ENCODE measurements around the gene MSI2. TPM values are rescaled to one million over a fixed set of nuclear protein-coding genes. Genes with fewer than 3 reads are reported as not detected.

The MSI2 gene
- total and polyA plus RNA-seq, 9 of the 15 experiments (the other 6 are each of a cell fraction or from before 2014, with no cell fraction given), result 4.6 to 61.8 (median 42.4) TPM

- TF ChIP-seq USF2 (CRISPR knock-in tag; IDR thresholded peaks at IDR 0.05) (peak; percentile 43; the same call in 1 of the 2 replicates), HDAC6 (IDR thresholded peaks at IDR 0.05; ENCODE audit: low read depth, low read length) (no peak), IRF1 (CRISPR knock-in tag; IDR thresholded peaks at IDR 0.05; ENCODE audit: borderline replicate concordance) (no peak), XRCC4 (IDR thresholded peaks at IDR 0.05; ENCODE audit: extremely low read depth, insufficient read depth, insufficient read length) (no peak), ARHGAP35 (IDR thresholded peaks at IDR 0.05; ENCODE audit: partially characterized antibody) (no peak), ZNF512 (tag; IDR thresholded peaks at IDR 0.05) (no peak), SIRT6 (IDR thresholded peaks at IDR 0.05; ENCODE audit: low read depth, low read length) (no peak), YBX1 (IDR thresholded peaks at IDR 0.05) (no peak), STAT5A (IDR thresholded peaks at IDR 0.05; ENCODE audit: borderline replicate concordance, low read length) (peak; percentile 80), BRD4 (IDR thresholded peaks at IDR 0.05) (no peak), PHB2 (IDR thresholded peaks at IDR 0.05; ENCODE audit: low read depth) (peak; percentile 74), MXD1 (CRISPR knock-in tag; IDR thresholded peaks at IDR 0.05; ENCODE audit: borderline replicate concordance, poor library complexity, severe bottlenecking) (no peak), HNRNPL (IDR thresholded peaks at IDR 0.05; ENCODE audit: low read depth, low read length) (no peak), SNIP1 (IDR thresholded peaks at IDR 0.05; ENCODE audit: low read depth) (peak; percentile 83), TFE3 (CRISPR knock-in tag; IDR thresholded peaks at IDR 0.05) (peak; percentile 93), RB1 (IDR thresholded peaks at IDR 0.05; ENCODE audit: low read depth) (no peak), DPF2 (IDR thresholded peaks at IDR 0.05) (peak; percentile 49; the same call in 1 of the 2 replicates), CC2D1A (IDR thresholded peaks at IDR 0.05) (peak; percentile 75; the same call in 1 of the 2 replicates), THRB (CRISPR knock-in tag; conservative IDR thresholded peaks at IDR 0.05) (no peak)
Measured at GRCh38 chr17:57420734-57421717, 164.7 kb downstream of the MSI2 start (continued).

Data from K562 (cell line).